Measurements from ENCODE around the gene SRRM1. TPM values are rescaled to one million over a fixed set of nuclear protein-coding genes. Genes with fewer than 3 reads are reported as not detected.

SRRM1 gene
- total RNA-seq, 1 donor from 2014 or later, result 93.0 TPM

DNA sequence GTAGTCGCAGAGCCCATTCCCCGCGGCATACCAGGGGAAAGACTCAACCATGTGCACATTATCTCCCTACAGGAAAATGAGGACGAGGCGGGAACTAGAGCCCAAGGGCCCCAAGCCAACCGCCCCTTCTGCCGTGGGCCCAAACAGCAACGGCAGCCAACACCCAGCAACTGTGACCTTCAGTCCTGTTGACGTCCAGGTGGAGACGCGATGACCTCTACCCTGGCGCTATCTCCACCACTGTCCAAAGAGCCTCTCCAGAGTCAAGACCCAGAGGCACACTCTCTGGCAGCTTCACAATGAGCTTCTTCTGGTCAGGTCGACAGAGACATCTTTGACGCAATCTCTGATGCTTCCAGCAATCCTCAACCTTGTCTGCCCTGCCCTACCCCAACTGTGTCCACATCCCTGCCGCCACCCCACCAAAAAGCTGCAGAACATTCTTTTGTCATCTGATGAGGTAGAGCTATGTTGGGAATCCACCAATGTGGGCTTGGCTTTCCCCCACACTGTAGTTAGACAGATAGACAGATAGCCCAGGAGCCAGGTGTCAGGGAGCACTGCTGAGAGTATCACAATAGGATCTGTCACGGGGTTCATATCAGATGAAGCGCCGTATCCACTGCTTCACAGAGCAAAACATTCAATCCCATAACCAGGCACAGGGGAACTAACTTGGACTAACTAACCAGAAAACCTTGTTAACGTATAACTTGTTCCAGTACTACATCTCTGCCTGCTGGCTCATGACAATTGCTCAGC is 37.4 kb upstream of the SRRM1 start:
- H3K4me1 Mint-ChIP-seq (ENCODE audit: low read depth), result peaks cover 5% of the 10 kb centered on the region
- no peak overlapping the region for H3K27ac Mint-ChIP-seq (ENCODE audit: unreplicated experiment)

DNA sequence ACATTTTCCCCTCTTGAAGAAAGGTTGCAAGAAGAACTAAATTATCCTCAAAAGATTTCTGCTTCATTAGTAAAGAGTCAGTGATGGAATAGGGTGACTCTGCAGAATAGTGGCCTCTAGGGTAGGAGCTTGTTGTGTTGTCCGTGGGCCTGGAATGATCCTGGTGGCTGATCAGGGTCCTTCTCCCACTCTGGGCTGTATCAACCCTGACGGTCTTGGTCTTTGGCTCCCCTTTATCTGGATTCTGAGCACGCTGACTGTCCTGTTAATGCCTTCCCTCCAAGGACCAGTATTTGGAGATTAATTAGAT is 36.9 kb upstream of the SRRM1 start:
- DNase-seq (ENCODE audit: low spot score), result no peak
- H3K4me1 Mint-ChIP-seq (ENCODE audit: low read depth), result no peaks in the 10 kb centered on the region
- H3K36me3 Mint-ChIP-seq (ENCODE audit: low read depth), result no peaks in the 10 kb centered on the region
- no peak overlapping the region for H3K27ac Mint-ChIP-seq (ENCODE audit: unreplicated experiment)
- peaks cover 14% of the 10 kb centered on the region for H3K27me3 Mint-ChIP-seq (ENCODE audit: low read depth)
- H3K4me3 Mint-ChIP-seq (ENCODE audit: unreplicated experiment), result no peak overlapping the region
- TF ChIP-seq, protein P1, sequence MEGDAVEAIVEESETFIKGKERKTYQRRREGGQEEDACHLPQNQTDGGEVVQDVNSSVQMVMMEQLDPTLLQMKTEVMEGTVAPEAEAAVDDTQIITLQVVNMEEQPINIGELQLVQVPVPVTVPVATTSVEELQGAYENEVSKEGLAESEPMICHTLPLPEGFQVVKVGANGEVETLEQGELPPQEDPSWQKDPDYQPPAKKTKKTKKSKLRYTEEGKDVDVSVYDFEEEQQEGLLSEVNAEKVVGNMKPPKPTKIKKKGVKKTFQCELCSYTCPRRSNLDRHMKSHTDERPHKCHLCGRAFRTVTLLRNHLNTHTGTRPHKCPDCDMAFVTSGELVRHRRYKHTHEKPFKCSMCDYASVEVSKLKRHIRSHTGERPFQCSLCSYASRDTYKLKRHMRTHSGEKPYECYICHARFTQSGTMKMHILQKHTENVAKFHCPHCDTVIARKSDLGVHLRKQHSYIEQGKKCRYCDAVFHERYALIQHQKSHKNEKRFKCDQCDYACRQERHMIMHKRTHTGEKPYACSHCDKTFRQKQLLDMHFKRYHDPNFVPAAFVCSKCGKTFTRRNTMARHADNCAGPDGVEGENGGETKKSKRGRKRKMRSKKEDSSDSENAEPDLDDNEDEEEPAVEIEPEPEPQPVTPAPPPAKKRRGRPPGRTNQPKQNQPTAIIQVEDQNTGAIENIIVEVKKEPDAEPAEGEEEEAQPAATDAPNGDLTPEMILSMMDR (IDR thresholded peaks at IDR 0.05), result no peak
- no peaks in the 10 kb centered on the region for H3K9me3 Mint-ChIP-seq (ENCODE audit: low read depth)

More for the DNA sequence above, 37.4 kb upstream of the SRRM1 start:
- no peak for DNase-seq (ENCODE audit: low spot score)
- H3K9me3 Mint-ChIP-seq (ENCODE audit: low read depth), result no peaks in the 10 kb centered on the region
- peaks cover 11% of the 10 kb centered on the region for H3K27me3 Mint-ChIP-seq (ENCODE audit: low read depth)
- TF ChIP-seq, protein P1 (IDR thresholded peaks at IDR 0.05), result no peak
- no peaks in the 10 kb centered on the region for H3K36me3 Mint-ChIP-seq (ENCODE audit: low read depth)
- no peak overlapping the region for H3K4me3 Mint-ChIP-seq (ENCODE audit: unreplicated experiment)

DNA sequence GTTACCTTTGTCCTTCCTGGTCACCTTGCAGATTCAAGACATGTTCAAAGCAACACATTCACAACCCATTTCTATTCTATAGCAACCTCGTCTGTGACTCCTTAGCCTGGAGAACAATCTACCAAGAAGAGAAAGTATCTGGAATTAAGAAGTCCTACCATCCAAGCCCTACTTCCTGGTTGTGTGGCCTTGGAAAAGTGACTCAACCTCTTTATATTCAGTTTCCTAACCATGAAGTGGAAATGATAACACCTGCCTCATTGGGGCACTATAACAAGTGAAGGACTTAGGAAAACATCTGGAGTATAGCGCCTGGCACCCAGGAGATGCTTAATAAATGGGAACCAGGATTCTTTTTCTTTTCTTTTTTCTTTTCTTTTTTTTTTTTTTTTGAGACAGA is 36.5 kb upstream of the SRRM1 start:
- no peak overlapping the region for H3K27ac Mint-ChIP-seq (ENCODE audit: unreplicated experiment)
- H3K4me1 Mint-ChIP-seq (ENCODE audit: low read depth), result no peaks in the 10 kb centered on the region
- H3K27me3 Mint-ChIP-seq (ENCODE audit: low read depth), result peaks cover 16% of the 10 kb centered on the region
- no peaks in the 10 kb centered on the region for H3K36me3 Mint-ChIP-seq (ENCODE audit: low read depth)
- TF ChIP-seq, protein P1 (IDR thresholded peaks at IDR 0.05), result no peak
- H3K9me3 Mint-ChIP-seq (ENCODE audit: low read depth), result no peaks in the 10 kb centered on the region
- no peak for DNase-seq (ENCODE audit: low spot score)
- no peak overlapping the region for H3K4me3 Mint-ChIP-seq (ENCODE audit: unreplicated experiment)

DNA sequence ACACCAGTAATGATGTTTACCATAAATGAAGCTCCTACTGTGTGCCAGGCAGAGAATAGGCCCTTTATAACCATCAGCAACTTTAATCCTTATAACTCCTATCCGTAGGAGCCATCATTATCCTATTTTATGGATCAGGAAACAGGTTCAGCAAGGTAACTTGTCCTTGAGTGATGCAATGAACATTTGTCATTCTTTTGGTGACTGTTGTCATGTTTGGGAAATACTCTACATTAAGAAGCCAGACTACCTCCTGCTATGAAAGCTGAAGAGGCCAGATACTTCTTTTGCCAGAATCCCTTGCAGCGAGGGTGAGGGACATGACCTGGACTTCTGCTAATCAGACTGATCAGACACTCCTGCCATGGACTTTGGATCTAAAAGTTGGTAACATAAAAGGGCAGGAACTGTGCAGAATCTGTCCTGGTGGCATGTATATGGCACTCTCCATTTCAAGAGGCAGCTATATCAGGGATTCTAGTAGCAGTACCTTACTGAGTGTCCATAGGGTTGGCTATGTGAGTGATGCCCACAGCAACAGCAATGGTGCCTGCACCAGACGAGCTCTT is 33.1 kb upstream of the SRRM1 start:
- no peak overlapping the region for H3K27ac Mint-ChIP-seq (ENCODE audit: unreplicated experiment)
- no peaks in the 10 kb centered on the region for H3K4me1 Mint-ChIP-seq (ENCODE audit: low read depth)
- DNase-seq (ENCODE audit: low spot score), result no peak
- no peaks in the 10 kb centered on the region for H3K9me3 Mint-ChIP-seq (ENCODE audit: low read depth)
- H3K4me3 Mint-ChIP-seq (ENCODE audit: unreplicated experiment), result no peak overlapping the region
- H3K27me3 Mint-ChIP-seq (ENCODE audit: low read depth), result peaks cover 16% of the 10 kb centered on the region
- TF ChIP-seq, protein P1 (IDR thresholded peaks at IDR 0.05), result no peak
- H3K36me3 Mint-ChIP-seq (ENCODE audit: low read depth), result no peaks in the 10 kb centered on the region

DNA sequence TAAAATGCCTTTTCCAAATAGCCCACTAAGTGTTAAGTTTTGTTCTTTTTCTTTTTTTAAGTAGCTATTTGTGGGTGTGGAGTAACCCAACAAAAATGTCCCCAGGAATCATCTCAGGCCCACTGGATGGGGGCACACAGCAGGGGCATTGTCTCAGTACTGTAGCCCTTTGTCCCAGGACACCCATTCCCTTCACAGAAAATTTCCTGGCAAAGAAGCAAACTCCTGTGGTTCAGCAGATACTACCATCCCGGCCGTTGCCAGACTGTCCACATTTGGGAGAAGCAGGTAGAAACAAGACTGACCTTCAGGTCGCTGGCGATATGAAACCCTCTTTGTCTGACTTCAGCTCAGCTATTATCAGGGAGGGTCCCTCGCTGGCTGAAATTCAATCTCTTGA is 23.7 kb upstream of the SRRM1 start:
- TF ChIP-seq, protein P1 (IDR thresholded peaks at IDR 0.05), result no peak
- H3K27me3 Mint-ChIP-seq (ENCODE audit: low read depth), result peaks cover 14% of the 10 kb centered on the region
- no peaks in the 10 kb centered on the region for H3K9me3 Mint-ChIP-seq (ENCODE audit: low read depth)
- H3K36me3 Mint-ChIP-seq (ENCODE audit: low read depth), result peaks cover 4% of the 10 kb centered on the region
- no peak overlapping the region for H3K4me3 Mint-ChIP-seq (ENCODE audit: unreplicated experiment)
- DNase-seq (ENCODE audit: low spot score), result no peak
- H3K4me1 Mint-ChIP-seq (ENCODE audit: low read depth), result peaks cover 14% of the 10 kb centered on the region
- H3K27ac Mint-ChIP-seq (ENCODE audit: unreplicated experiment), result no peak overlapping the region

Measured in chondrocyte (in vitro differentiated cells).